ENCODE measurements around the gene KCNQ1.

Gene KCNQ1

GRCh38 chr11:2416765-2417164 is 28.0 kb upstream of the KCNQ1 start:
- H3K9me2 ChIP-seq (replicated peaks; ENCODE audit: insufficient read depth, low read length), result no peaks in the 10 kb centered on the region
- TF ChIP-seq, protein P1, sequence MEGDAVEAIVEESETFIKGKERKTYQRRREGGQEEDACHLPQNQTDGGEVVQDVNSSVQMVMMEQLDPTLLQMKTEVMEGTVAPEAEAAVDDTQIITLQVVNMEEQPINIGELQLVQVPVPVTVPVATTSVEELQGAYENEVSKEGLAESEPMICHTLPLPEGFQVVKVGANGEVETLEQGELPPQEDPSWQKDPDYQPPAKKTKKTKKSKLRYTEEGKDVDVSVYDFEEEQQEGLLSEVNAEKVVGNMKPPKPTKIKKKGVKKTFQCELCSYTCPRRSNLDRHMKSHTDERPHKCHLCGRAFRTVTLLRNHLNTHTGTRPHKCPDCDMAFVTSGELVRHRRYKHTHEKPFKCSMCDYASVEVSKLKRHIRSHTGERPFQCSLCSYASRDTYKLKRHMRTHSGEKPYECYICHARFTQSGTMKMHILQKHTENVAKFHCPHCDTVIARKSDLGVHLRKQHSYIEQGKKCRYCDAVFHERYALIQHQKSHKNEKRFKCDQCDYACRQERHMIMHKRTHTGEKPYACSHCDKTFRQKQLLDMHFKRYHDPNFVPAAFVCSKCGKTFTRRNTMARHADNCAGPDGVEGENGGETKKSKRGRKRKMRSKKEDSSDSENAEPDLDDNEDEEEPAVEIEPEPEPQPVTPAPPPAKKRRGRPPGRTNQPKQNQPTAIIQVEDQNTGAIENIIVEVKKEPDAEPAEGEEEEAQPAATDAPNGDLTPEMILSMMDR (IDR thresholded peaks at IDR 0.05; ENCODE audit: insufficient read depth, low read length, poor library complexity, severe bottlenecking), result no peak
- no peak for TF ChIP-seq EZH2phosphoT487 (conservative IDR thresholded peaks at IDR 0.05; ENCODE audit: low read length)
- H3K4me3 ChIP-seq (ENCODE audit: insufficient read depth, low read length, poor library complexity, severe bottlenecking), result no peak overlapping the region
- H3K36me3 ChIP-seq (ENCODE audit: low read length), result no peaks in the 10 kb centered on the region
- H3K79me2 ChIP-seq (ENCODE audit: insufficient read depth, low read length), result no peaks in the 10 kb centered on the region
- H3K27me3 ChIP-seq (ENCODE audit: low read length), result no peaks in the 10 kb centered on the region
- H3K27ac ChIP-seq (ENCODE audit: low read depth, low read length), result no peak overlapping the region
- no peaks in the 10 kb centered on the region for H3F3A ChIP-seq (ENCODE audit: insufficient read depth)
- H3K4me2 ChIP-seq (ENCODE audit: low read depth, low read length, poor library complexity, severe bottlenecking), result no peak overlapping the region
- no peak overlapping the region for H2AFZ ChIP-seq (ENCODE audit: low read depth, low read length, severe bottlenecking)
- no peak overlapping the region for H3K9ac ChIP-seq (ENCODE audit: low read length)
- H3K9me3 ChIP-seq (ENCODE audit: insufficient read depth, low read length), result no peaks in the 10 kb centered on the region
- no peaks in the 10 kb centered on the region for H4K20me1 ChIP-seq (ENCODE audit: low read depth, low read length)

DNA sequence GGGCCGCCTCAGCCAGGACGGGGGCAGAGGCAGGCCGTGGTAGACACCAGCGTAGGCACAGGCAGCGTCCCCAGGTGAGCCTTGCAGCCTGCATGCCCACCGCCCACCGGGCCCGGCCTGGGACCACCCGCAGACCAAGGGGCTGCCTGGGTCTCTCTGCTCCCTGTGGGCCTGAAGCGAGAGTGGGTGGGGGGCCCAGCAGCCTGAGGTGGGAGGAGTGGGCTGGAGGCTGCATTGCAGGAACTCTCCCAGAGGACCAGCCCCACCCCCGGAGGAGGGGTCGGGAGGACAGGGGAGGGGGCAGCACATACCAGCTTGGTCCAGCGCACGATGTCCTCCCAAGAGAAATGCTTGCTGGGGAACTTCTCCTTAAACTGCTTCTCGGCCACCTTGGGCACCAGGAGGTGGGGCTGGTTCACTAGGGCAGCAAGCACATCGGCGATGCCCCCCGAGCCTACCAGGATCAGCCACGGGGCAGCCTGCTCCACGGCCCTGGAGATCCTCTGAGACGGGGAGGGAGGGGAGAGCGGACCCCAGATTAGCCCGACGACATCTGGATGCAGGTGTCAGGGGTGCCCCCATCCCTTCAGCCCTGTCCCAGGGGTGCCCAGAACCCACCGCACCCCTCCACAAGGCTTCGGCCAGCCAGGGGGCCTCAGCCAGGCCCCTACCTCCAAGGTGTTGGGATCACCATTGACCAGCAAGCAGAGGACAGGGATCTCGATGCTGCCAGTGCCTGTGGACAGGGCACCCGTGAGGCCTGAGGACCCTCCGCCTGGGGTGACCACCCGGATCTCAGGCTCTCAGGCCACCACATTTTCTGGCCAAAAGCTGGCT is 26.7 kb upstream of the KCNQ1 start:
- H3K4me2 ChIP-seq (ENCODE audit: low read depth, low read length, poor library complexity, severe bottlenecking), result no peak overlapping the region
- H2AFZ ChIP-seq (ENCODE audit: low read depth, low read length, severe bottlenecking), result no peak overlapping the region
- H3K36me3 ChIP-seq (ENCODE audit: low read length), result no peaks in the 10 kb centered on the region
- H3K4me3 ChIP-seq (ENCODE audit: insufficient read depth, low read length, poor library complexity, severe bottlenecking), result no peak overlapping the region
- no peaks in the 10 kb centered on the region for H3K9me3 ChIP-seq (ENCODE audit: insufficient read depth, low read length)
- TF ChIP-seq EZH2phosphoT487 (conservative IDR thresholded peaks at IDR 0.05; ENCODE audit: low read length), result no peak
- TF ChIP-seq, protein P1 (IDR thresholded peaks at IDR 0.05; ENCODE audit: insufficient read depth, low read length, poor library complexity, severe bottlenecking), result no peak
- H3F3A ChIP-seq (ENCODE audit: insufficient read depth), result no peaks in the 10 kb centered on the region
- H3K9me2 ChIP-seq (replicated peaks; ENCODE audit: insufficient read depth, low read length), result no peaks in the 10 kb centered on the region
- H3K27me3 ChIP-seq (ENCODE audit: low read length), result no peaks in the 10 kb centered on the region
- H4K20me1 ChIP-seq (ENCODE audit: low read depth, low read length), result no peaks in the 10 kb centered on the region
- no peak overlapping the region for H3K27ac ChIP-seq (ENCODE audit: low read depth, low read length)
- no peak overlapping the region for H3K9ac ChIP-seq (ENCODE audit: low read length)
- H3K79me2 ChIP-seq (ENCODE audit: insufficient read depth, low read length), result no peaks in the 10 kb centered on the region

GRCh38 chr11:2418693-2419360 is 26.0 kb upstream of the KCNQ1 start:
- H4K20me1 ChIP-seq (ENCODE audit: low read depth, low read length), result no peaks in the 10 kb centered on the region
- no peaks in the 10 kb centered on the region for H3K9me2 ChIP-seq (replicated peaks; ENCODE audit: insufficient read depth, low read length)
- no peak overlapping the region for H2AFZ ChIP-seq (ENCODE audit: low read depth, low read length, severe bottlenecking)
- H3K9me3 ChIP-seq (ENCODE audit: insufficient read depth, low read length), result no peaks in the 10 kb centered on the region
- H3K9ac ChIP-seq (ENCODE audit: low read length), result no peak overlapping the region
- H3K27me3 ChIP-seq (ENCODE audit: low read length), result no peaks in the 10 kb centered on the region
- H3K79me2 ChIP-seq (ENCODE audit: insufficient read depth, low read length), result no peaks in the 10 kb centered on the region
- no peaks in the 10 kb centered on the region for H3F3A ChIP-seq (ENCODE audit: insufficient read depth)
- TF ChIP-seq, protein P1 (IDR thresholded peaks at IDR 0.05; ENCODE audit: insufficient read depth, low read length, poor library complexity, severe bottlenecking), result no peak
- H3K27ac ChIP-seq (ENCODE audit: low read depth, low read length), result no peak overlapping the region
- H3K4me2 ChIP-seq (ENCODE audit: low read depth, low read length, poor library complexity, severe bottlenecking), result no peak overlapping the region
- H3K4me3 ChIP-seq (ENCODE audit: insufficient read depth, low read length, poor library complexity, severe bottlenecking), result no peak overlapping the region
- no peaks in the 10 kb centered on the region for H3K36me3 ChIP-seq (ENCODE audit: low read length)
